SKM-1 (cell line): ENCODE results near the gene RAD51B.

Experiments used
- DNase-seq: peaks from one replicate; lab custom pipeline; 2025; ENCODE audit not compliant: unreplicated experiment; lab: John Stamatoyannopoulos, UW

Gene RAD51B

GRCh38 chr14:68557648-68558047 lies 738.1 kb downstream of the RAD51B start:
- no peak for DNase-seq

GRCh38 chr14:68558096-68558495 lies 738.5 kb downstream of the RAD51B start:
- DNase-seq: no peak

GRCh38 chr14:68559949-68560348 lies 740.4 kb downstream of the RAD51B start:
- no peak for DNase-seq

GRCh38 chr14:68561531-68562007 lies 742.0 kb downstream of the RAD51B start:
- no peak for DNase-seq

- no peak for DNase-seq
Observed at GRCh38 chr14:68562911-68563250, 743.3 kb downstream of the RAD51B start.

- DNase-seq: no peak
Observed at GRCh38 chr14:68563251-68564131, 743.9 kb downstream of the RAD51B start.

GRCh38 chr14:68564191-68564825 lies 744.7 kb downstream of the RAD51B start:
- DNase-seq: no peak

GRCh38 chr14:68564826-68565759 lies 745.5 kb downstream of the RAD51B start:
- DNase-seq: no peak

GRCh38 chr14:68566075-68566474 lies 746.5 kb downstream of the RAD51B start:
- no peak for DNase-seq

- no peak for DNase-seq
Observed at GRCh38 chr14:68568907-68569897, 749.6 kb downstream of the RAD51B start.

- DNase-seq: no peak
Observed at GRCh38 chr14:68569970-68570409, 750.4 kb downstream of the RAD51B start.

GRCh38 chr14:68571114-68571591 lies 751.6 kb downstream of the RAD51B start:
- no peak for DNase-seq

GRCh38 chr14:68571928-68572525 lies 752.4 kb downstream of the RAD51B start:
- no peak for DNase-seq

- no peak for DNase-seq
Observed at GRCh38 chr14:68573126-68573525, 753.5 kb downstream of the RAD51B start.

GRCh38 chr14:68573722-68574121 lies 754.1 kb downstream of the RAD51B start:
- DNase-seq: no peak

GRCh38 chr14:68574461-68574860 lies 754.9 kb downstream of the RAD51B start:
- no peak for DNase-seq

- DNase-seq: no peak
Observed at GRCh38 chr14:68574906-68575305, 755.3 kb downstream of the RAD51B start.

GRCh38 chr14:68575426-68575825 lies 755.8 kb downstream of the RAD51B start:
- DNase-seq: no peak

GRCh38 chr14:68576031-68576430 lies 756.5 kb downstream of the RAD51B start:
- no peak for DNase-seq
